SKM-1 treated with dmso at 0.1 percent for 144 hours (cell line): ENCODE data around the gene ZAR1.
"Not testable (repeated sequence)": the region's sequence is repeated elsewhere in the genome, so short reads cannot be mapped to it uniquely, and the experiment has no call there.

Experiments
- DNase-seq: peaks from one replicate; lab custom pipeline; 2025; ENCODE audit not compliant: unreplicated experiment; lab: John Stamatoyannopoulos, UW

The ZAR1 gene

DNA sequence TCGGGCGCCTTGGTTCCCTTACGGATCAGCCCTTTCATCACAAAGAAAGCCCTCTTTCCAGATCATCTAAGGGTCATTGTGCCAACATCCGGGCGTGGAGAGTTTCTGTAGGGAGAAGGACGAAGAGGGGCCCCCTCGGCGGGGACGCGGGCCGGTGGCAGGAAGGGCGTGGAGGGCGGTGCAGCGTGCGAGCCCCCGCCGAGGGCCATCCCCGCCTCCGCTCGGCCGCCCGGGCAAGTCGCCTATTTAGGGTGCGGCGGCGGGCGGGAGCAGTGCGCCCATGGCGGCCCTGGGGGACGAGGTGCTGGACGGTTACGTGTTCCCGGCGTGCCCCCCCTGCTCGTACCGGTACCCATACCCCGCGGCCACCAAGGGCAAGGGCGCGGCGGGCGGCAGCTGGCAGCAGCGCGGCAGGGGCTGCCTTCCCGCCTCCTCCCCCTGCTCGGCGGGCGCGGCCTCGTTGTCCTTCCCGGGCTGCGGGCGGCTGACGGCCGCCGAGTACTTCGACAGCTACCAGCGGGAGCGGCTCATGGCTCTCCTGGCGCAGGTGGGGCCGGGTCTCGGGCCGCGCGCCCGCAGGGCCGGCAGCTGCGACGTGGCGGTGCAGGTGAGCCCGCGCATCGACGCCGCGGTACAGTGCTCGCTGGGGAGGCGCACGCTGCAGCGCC lies at the start of gene ZAR1:
ZAR1 (plus strand) TSS at position 241 of the 668 bp plus-strand sequence; CDS start at position 281, 40 bp downstream.
- no peak for DNase-seq

DNA sequence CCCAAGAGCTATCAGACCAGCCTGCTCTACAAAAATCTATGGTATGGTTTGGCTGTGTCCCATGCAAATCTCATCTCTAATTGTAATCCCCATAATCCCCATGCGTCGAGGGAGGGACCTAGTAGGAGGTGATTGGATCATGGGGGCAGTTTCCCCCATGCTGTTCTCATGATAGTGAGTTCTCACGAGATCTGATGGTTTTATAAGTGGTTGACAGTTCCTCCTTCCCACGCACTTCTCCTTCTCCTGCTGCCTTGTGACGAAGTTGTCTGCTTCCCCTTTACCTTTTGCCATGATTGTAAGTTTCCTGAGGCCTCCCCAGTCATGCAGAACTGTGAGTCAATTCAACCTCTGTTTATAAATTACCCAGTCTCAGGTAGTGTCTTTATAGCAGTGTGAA lies 49.1 kb upstream of the ZAR1 start:
- not testable (repeated sequence) for DNase-seq

- no peak for DNase-seq
These were observed 44.3 kb upstream of the ZAR1 start for GRCh38 chr4:48445704-48446103.

GRCh38 chr4:48446642-48447041 lies 43.4 kb upstream of the ZAR1 start:
- no peak for DNase-seq

DNA sequence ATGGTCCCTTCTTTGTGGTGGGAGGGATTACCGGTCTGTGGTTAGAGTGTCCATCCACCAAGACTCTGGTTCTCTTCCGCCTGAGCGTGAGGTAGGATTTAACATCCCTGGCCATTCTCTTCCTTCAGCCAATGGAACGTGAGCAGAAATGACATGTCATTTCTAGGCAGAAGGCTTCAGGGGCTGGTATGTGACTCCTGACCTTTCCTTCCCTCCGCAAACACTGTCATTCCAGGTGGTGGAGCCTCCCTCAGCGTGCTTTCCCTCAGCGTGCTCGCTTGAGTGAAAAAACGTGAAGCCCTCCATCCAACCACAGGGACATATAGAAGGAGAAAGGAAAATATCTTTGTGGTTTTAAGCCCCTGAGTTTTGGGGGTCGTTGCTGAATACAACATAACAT lies 40.9 kb upstream of the ZAR1 start:
- DNase-seq = no peak

DNA sequence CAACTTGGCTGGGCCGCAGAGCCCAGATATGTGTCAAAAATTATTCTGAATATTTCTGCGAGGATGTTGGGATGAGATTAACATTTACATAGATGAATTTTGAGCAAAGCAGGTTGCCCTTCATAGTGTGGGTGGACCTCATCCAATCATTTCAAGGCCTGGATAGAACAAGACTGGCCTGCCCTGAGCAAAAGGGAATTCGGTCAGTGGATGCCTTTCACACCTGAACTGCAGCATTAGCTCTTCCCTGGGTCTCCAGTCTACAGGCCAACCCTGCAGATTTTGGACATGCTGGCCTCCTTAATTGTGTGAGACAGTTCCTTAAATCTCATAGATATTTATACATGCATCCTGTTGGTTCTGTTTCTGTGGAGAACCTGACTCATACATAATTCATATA lies 39.3 kb upstream of the ZAR1 start:
- DNase-seq = no peak

- not testable (repeated sequence) for DNase-seq
These were observed 38.4 kb upstream of the ZAR1 start for GRCh38 chr4:48451656-48452055.

DNA sequence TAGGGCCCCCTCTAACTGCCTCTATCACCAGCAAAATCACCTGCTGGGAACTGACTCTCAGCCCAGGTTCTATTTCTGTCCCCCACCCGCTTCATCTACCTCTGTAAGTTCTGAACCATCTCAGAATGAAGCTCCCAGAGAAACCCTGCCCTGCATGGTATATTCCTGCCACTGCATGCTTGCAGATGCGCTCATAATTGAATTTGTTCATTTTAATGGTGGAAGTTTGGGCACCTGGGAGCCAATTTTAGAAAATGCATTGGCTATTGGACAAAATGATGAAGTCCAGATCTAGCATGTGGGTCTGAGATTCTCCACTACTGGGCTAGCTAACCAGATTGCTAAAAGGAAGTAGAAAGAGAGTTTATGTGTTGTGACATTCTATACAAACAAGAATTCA lies 35.5 kb upstream of the ZAR1 start:
- no peak for DNase-seq

DNA sequence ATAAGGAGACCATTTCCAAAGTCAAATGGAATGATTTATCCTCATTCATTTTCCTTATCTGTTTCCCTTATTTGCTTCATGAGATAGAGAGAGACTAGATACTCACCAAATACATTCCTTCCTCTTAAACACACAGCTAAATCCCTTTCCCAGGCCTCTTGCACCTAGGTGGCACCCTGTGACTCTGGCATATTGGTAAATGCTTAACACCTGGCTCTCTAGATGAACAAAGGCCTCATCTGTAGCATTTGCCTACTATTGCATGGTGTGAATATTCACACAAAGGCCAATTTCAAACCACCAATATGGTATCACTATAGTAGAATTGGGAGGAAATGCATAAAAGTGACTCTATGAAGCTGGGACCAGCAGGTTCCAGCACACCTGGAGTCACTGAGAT lies 29.1 kb upstream of the ZAR1 start:
- no peak for DNase-seq

GRCh38 chr4:48462363-48462762 lies 27.7 kb upstream of the ZAR1 start:
- DNase-seq = no peak

DNA sequence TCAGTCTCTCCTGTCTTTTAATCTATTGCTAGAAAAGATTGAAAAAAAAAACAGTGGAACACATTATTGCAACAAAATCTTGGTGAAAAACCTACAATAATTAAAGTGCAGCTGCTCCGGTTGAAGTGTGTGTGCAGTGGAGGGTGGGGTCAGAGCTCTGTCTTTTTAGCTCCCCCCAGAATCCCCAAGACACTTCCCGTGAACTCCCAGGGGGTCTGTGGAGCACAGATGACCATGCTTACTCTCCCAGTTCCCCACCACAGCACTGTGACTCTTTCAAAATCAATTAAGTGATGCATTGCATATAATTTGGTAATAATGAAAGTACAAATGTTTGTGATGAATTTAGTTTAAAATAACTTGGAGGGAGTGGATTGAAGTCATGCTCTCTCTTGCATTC lies 22.6 kb upstream of the ZAR1 start:
- no peak for DNase-seq

- DNase-seq = no peak
These were observed 22.2 kb upstream of the ZAR1 start for GRCh38 chr4:48467891-48468290.

DNA sequence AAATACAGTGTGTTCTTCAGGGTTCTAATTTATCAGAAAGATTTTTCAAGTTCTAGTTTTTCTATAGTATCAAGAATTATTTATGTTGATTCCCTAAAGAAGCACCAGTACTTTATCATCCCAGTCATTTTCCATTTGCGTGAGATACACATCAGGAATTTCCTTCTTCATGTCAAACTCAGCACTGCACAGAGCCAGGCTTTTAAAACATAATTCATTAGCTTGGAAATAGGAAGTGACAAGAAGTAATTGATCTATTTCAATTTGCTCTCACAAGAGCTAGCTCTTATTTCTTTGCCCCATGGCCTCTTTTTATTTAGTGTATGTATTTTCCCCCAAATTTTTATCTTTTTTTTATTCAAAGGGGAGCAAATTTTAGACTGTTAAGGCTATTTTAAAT lies 19.9 kb upstream of the ZAR1 start:
- no peak for DNase-seq

DNA sequence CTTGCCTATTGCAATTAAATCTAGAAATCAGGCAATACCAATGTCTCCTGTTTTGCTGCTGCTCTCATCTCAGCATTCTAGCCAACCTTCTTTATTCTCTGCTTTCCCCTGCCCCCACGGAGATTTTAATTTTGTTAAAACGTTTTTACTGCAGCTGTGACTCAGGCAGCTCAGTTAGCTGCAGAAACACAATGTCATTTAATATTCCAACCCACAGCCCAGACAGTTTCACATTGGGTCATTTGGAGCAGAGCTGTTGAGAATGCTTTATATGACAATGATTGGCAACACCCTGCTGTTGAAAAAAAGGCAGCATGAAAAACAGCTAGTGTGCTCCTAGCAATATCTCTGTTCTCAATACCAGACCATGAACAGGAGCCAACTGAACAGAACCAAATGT lies 19.5 kb upstream of the ZAR1 start:
- DNase-seq = no peak

DNA sequence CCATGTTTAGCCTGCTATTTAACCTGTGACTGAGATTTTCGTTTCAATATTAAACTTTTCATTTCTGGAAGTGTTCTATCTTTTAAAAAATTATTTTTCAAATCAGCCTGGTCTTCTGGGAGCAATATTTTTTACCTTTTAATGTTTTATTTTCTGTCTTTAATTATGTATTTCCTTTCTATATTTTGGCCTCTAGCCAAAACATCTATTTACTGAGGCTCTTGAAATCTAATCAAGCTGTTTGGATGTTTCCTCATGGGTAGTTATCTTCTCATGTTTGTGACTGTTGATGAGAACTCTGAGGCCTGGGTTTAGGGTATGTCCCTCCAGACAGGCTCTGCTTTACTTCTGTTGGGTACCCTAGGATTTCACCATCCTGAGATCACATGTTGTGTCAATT lies 17.3 kb upstream of the ZAR1 start:
- no peak for DNase-seq

- no peak for DNase-seq
These were observed 14.3 kb upstream of the ZAR1 start for GRCh38 chr4:48475770-48476169.

DNA sequence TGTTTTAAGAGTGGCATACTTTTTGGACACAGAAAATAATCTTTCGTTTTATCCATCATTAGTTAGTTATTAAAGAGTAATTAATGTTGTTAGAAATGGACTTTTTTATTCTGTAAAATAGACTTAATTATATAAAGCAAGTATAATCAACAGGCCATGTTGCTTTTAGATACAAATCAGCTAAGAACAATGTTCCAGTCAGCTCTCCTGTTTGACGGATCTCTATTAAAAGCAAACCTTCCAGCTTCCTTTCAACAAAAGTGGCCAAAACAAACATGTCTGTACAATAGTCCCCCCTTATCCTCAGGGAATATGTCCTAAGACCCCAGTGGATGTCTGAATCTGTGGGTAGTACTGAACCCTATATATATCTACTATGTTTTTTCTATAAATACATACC lies 11.8 kb upstream of the ZAR1 start:
- no peak for DNase-seq

GRCh38 chr4:48481581-48481980 lies 8.5 kb upstream of the ZAR1 start:
- DNase-seq = no peak

- DNase-seq = no peak
These were observed 6.9 kb upstream of the ZAR1 start, which contains the start of gene SLC10A4 for GRCh38 chr4:48483006-48483776. Gene SLC10A4 (plus strand): TSS chr4:48483343. CDS start chr4:48483562, 219 bp downstream.

DNA sequence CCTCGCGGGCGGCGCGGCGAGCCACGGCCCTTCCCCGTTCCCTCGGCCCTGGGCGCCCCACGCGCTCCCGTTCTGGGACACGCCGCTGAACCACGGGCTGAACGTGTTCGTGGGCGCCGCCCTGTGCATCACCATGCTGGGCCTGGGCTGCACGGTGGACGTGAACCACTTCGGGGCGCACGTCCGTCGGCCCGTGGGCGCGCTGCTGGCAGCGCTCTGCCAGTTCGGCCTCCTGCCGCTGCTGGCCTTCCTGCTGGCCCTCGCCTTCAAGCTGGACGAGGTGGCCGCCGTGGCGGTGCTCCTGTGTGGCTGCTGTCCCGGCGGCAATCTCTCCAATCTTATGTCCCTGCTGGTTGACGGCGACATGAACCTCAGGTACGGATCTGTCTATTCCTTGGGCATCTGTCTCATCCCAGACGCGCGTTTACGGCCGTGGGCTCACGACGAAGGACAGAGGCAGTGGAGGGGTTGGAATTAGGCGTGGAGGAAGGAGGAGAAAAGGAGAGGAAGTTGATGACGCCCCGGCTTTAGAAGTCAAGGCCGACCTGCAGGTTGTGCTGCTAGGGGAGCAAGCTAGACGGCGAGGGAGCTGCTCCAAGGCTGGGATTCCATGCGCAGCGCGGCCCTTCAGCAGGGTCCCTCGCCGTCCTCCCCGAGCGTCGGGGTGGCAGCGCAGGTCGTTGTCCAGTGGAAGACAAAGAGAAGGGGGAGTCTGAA lies 6.1 kb upstream of the ZAR1 start:
- no peak for DNase-seq

DNA sequence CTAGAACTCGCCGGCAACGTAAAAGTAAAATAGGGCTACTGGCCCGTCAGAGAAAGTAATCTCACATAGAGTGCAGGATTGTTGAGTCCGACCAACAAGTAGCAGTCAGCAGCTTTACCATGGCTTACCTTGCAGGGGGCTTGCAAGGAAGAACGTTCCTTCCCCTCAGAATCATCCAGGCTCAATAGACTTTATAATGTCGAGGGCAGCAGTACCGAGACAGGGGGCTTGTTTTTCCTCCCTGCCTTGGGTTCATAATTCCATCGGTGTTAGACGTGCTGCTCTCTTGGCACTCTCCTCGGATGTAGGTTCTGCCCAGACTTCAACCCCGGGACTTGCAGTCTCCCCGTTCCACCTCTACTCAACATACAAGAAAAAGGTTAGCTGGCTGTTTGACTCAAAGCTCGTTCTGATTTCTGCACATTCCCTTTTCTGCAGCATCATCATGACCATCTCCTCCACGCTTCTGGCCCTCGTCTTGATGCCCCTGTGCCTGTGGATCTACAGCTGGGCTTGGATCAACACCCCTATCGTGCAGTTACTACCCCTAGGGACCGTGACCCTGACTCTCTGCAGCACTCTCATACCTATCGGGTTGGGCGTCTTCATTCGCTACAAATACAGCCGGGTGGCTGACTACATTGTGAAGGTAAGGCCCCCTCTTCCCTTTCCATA lies 5.4 kb upstream of the ZAR1 start:
- DNase-seq = no peak

- no peak for DNase-seq
These were observed 405 bp upstream of the ZAR1 start for GRCh38 chr4:48489683-48490011.
